Tibial nerve (tissue), 4 donors: ENCODE results near the gene EVX1. TPM values are rescaled to one million over a fixed set of nuclear protein-coding genes. Genes with fewer than 3 reads are reported as not detected.
A peak's percentile ranks its signal among the peaks of the same experiment; 100 is the strongest.

ENCODE experiments used
- DNase-seq, 2 donors: peaks; one replicate each; pipeline ENCODE4 v3.0.0-alpha.2; 2019; ENCODE audit warnings: low spot score in 2 of 2
- H3K27ac ChIP-seq, 4 donors: fragments of 200-600 bp; sonication (generic) in 3 of 4; one replicate each; pipeline ENCODE4 v1.5.1; 2017 to 2019; ENCODE audit warnings: mild to moderate bottlenecking in 1 of 4
- H3K27me3 ChIP-seq, 2 donors: fragments of 200-600 bp; sonication (generic) in 1 of 2; one replicate each; pipeline versions ENCODE4 v1.5.1 to v1.6.0; 2017 to 2019
- H3K36me3 ChIP-seq, 3 donors: fragments of 200-600 bp; sonication (generic); one replicate each; pipeline ENCODE4 v1.5.1; 2018 to 2019
- H3K4me1 ChIP-seq, 4 donors: fragments of 200-600 bp; sonication (generic) in 3 of 4; one replicate each; pipeline ENCODE4 v1.5.1; 2017 to 2019
- H3K4me3 ChIP-seq, 4 donors: fragments of 200-600 bp; sonication (generic) in 3 of 4; one replicate each; pipeline ENCODE4 v1.5.1; 2017 to 2019; ENCODE audit warnings: mild to moderate bottlenecking in 1 of 4, moderate library complexity in 1 of 4
- H3K9me3 ChIP-seq, 4 donors: fragments of 200-600 bp; sonication (generic) in 3 of 4; one replicate each; pipeline ENCODE4 v1.5.1; 2017 to 2019
- CTCF ChIP-seq, 5 experiments: fragments of 200-600 bp in 3 of 5; fragments of 450-650 bp in 2 of 5; sonication (generic) in 3 of 5; IDR thresholded peaks; one replicate each; pipeline ENCODE4 v1.5.1; 2016 to 2019; ENCODE audit warnings: antibody characterized with exemption in 5 of 5, mild to moderate bottlenecking in 3 of 5, moderate library complexity in 2 of 5
- EP300 ChIP-seq, 2 donors: sonication (generic); formaldehyde crosslinking; IDR thresholded peaks; one replicate each; pipeline ENCODE4 v1.6.1; 2017; ENCODE audit warnings: antibody characterized with exemption in 2 of 2, mild to moderate bottlenecking in 1 of 2
- POLR2A ChIP-seq, 2 donors: fragments of 450-650 bp; IDR thresholded peaks; one replicate each; pipeline ENCODE4 v1.6.1; 2017; ENCODE audit warnings: antibody characterized with exemption in 2 of 2, mild to moderate bottlenecking in 2 of 2, moderate library complexity in 2 of 2
- WGBS, 2 donors: methylation state at CpG; one replicate each; pipeline ENCODE4 v1.1.5; 2018; 5-methylcytosine and 5-hydroxymethylcytosine counted together
- total RNA-seq, 4 donors: library from RNA; depleted of rRNA; stranded (reverse); fragments of >200 nt; gene quantifications; one replicate each; pipeline ENCODE4 v1.1.0, GENCODE V29; 2016

The EVX1 gene
- total RNA-seq, 4 donors from 2014 or later, result not detected

DNA sequence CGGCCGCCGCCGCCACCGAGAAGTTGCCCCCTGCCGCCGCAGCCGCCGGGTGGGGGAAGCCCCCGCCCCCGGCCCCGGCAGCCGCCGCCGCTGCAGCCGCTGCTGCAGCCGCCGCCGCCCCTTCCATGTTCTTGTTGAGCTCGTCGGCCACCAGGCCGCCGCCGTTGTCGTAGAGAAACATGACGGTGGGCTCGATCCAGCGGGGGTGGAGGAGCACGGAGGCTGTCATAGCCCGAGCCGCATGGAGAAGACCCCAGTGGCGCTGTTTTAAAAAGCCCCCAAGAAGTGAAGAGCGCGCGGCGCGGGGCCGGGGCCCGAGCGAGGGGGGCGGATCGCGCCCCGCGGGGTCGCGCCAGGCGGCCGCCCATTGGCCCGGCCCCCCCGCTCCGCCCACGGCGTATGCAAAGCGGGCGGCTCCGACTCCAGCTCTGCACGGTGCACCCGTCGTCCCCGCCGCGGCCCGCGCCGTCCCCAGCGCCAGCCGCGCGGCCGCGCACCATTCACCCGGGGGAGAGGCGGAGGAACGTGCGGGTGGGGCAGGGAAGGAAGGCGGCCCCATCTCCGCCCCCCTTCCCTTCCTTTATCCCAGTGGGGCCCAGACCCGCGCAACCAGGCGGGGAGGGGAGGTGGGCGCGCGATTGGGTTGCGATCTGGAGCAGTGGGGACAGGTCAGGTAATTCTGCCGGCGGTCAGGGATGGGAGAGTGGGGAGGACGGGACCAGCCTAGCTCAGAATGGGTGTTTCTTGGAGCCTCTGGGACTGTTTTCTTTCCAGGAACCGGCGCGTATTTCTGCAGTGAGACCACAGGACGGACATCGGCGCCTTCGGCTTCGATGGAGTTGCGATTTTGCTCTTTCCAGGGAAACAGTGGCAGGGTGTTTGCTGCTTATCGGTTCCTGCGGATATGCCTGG lies 42.5 kb upstream of the EVX1 start, which contains the start of gene HOXA13:
Gene HOXA13 (minus strand): TSS at position 243 of the 912 bp plus-strand sequence. CDS start 14 bp downstream, at position 229.
- no peak within 1 kb of the TSS for H3K27ac ChIP-seq
- no peaks in the 10 kb centered on the region for H3K9me3 ChIP-seq
- no peak for TF ChIP-seq POLR2A (IDR thresholded peaks at IDR 0.05)
- TF ChIP-seq CTCF (IDR thresholded peaks at IDR 0.05), result no peak
- no peak for TF ChIP-seq EP300 (IDR thresholded peaks at IDR 0.05)
- peaks cover 7 to 90% of the 10 kb centered on the region in 2 donors for H3K27me3 ChIP-seq
- H3K4me1 ChIP-seq, result peaks cover 0 to 55% (median 28%) of the 10 kb centered on the region in 4 donors
- peak within 1 kb of the TSS; percentile 27 to 53 (median 40) for H3K4me3 ChIP-seq
- peak in 1 of 2 donors; percentile 12 for DNase-seq
- WGBS, 2 donors, result 1 to 3% methylated on average over 34 to 43 of the region's 99 CpGs
- H3K36me3 ChIP-seq, result no peaks in the 10 kb centered on the region

DNA sequence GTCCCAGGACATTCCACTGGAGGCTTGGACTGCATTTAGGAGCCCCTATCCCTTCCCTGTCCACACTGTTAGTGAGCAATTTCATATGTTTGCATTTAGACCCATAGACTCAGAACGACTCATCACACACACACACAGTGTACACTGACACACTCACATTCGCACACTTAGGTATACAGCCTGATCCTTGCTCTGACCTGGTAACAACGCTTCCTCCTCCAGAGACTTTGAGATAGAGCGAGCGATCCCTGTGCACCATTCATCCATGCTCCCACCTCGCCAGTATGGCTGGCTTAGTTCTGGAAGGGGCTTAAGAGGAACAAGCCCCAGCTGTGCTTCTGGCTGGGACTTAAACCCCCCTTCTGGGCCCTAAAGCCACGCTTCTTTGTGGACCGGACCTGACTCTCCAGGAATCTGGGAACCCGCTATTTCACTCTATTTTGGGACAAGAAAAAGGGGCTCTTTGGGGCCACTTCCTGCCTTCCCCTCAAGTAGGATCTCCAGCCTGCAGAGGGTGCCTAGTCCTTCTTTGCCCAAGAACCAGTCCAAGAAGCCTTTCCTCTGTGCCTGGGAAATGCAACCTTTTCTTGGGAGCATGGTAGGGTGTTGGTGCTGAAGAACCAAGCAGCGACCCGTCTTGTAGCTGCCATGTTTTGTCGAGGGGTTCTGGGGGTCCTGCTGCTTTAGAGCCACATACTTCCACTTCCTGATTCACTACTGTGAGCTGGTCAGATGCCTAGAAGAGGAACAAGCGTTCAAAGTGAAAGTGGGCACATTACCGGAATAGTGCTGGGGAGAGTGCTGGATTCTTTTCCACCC lies 41.6 kb upstream of the EVX1 start:
- no peak for DNase-seq
- Histone ChIP-seq H3K36me3 (no peaks in the 10 kb centered on the region), H3K27ac (no peak overlapping the region), H3K4me3 (peak overlapping the region in 2 of 4 donors; percentile 0 to 53), H3K9me3 (no peaks in the 10 kb centered on the region), H3K4me1 (peaks cover 0 to 63% (median 34%) of the 10 kb centered on the region in 4 donors), H3K27me3 (peaks cover 7 to 90% of the 10 kb centered on the region in 2 donors)
- WGBS, 2 donors, result 34 to 36% methylated on average over 14 of the region's 14 CpGs
- TF ChIP-seq EP300 (IDR thresholded peaks at IDR 0.05), result no peak
- TF ChIP-seq POLR2A (IDR thresholded peaks at IDR 0.05), result no peak
- TF ChIP-seq CTCF (IDR thresholded peaks at IDR 0.05), result no peak

GRCh38 chr7:27201580-27202017 lies 41.0 kb upstream of the EVX1 start:
- no peak overlapping the region for H3K27ac ChIP-seq
- peaks cover 7 to 93% of the 10 kb centered on the region in 2 donors for H3K27me3 ChIP-seq

DNA sequence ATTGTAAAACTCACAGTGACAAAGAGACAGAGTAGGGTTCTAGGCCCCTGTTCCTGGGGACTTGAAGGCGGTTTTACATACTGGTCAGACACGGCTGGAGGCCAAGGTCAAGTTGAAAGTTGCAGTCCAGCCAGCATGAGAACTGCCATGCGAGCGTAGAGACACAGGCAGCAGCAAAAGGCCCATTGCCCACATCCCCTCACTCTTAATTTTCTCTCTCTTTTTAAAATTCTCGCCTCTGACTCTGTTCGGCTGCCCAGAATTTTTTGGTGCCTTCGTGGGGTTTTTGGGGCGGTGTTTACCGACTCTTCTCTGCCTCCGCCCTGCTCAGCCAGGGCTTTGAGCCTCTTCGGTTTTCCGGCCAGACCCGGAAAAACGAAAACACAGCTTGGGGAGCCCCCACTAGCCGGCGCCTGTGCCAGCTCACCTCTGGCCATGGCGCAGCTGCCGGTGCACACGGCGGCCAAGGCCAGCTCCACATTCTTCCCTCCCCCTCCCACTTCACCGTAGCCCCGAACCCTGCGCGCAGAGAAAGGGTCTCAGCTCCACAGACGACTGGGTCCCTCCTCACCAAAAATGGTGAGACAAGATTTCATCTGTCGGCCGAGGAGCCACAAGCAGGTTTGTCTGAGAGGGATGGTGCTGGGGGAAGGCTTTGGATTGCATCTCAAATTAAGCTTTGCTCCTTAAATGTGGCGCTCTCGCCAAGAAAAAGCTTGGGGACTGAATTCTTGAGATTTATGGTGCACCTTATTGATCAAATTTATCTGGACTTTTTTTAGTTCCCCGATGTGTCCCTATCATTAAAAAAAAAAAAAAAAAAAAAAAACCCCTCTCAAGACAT lies 40.4 kb upstream of the EVX1 start:
- Histone ChIP-seq H3K4me1 (peaks cover 0 to 65% (median 34%) of the 10 kb centered on the region in 4 donors), H3K27me3 (peaks cover 7 to 93% of the 10 kb centered on the region in 2 donors), H3K36me3 (no peaks in the 10 kb centered on the region), H3K27ac (no peak overlapping the region), H3K9me3 (no peaks in the 10 kb centered on the region), H3K4me3 (no peak overlapping the region)
- DNase-seq, result no peak
- TF ChIP-seq EP300 (IDR thresholded peaks at IDR 0.05), result peak in 1 of 2 donors; percentile 7
- TF ChIP-seq CTCF (IDR thresholded peaks at IDR 0.05), result no peak
- 29 to 41% methylated on average over 30 of the region's 30 CpGs for WGBS, 2 donors

More at GRCh38 chr7:27201580-27202017, 41.0 kb upstream of the EVX1 start:
- DNase-seq, result no peak
- Histone ChIP-seq H3K9me3 (no peaks in the 10 kb centered on the region), H3K4me1 (peaks cover 0 to 65% (median 34%) of the 10 kb centered on the region in 4 donors), H3K4me3 (peak overlapping the region in 1 of 4 donors; percentile 0), H3K36me3 (no peaks in the 10 kb centered on the region)
- 41 to 50% methylated on average over 4 of the region's 4 CpGs for WGBS, 2 donors
- TF ChIP-seq EP300 (IDR thresholded peaks at IDR 0.05), result no peak
- no peak for TF ChIP-seq CTCF (IDR thresholded peaks at IDR 0.05)
- TF ChIP-seq POLR2A (IDR thresholded peaks at IDR 0.05), result no peak
